Activated T-helper 1 cell treated with anti-CD3 and anti-CD28 coated beads, Interleukin-2, amount 50 U/mL, for 16 hours (primary cell): ENCODE results near the gene MEF2A.

ENCODE experiments used
- DNase-seq, 2 donors: peaks; one replicate each; pipeline ENCODE4 v3.0.0-alpha.2; 2020; ENCODE audit warnings: low read depth in 1 of 2, low spot score in 1 of 2

MEF2A gene

DNA sequence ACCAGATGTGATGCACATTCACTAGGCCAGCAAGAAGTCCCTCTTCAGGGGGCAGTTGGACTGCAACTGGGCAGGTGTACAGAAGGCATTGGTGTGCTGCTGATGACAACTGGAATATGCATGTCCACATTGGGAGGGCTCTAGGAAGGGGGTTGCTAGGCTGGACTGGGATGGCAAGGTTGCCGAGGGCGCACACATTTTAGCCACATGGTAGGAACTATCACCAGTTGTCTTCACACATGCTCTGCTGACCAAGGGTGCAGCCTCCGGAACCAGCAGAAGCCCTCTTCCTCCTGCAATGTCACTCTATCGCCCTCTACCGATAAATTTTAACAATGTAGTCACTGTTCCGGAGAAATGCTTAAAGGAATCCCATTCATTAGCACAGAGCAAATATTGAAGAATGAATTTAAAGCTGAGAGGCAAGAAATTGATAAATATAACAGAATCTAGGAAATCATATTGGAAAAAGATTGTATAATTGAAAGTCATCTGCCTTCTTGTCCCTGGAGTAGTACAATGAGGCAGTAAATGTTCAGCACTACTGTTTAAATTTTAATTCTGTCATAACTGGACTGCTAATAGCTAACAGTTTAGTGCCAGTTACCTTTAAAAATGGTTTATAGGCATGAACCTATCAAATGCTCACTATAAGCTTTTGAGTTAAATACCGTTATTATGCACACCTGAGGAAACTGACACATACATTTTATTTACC is 190.1 kb downstream of the MEF2A start:
- no peak for DNase-seq

DNA sequence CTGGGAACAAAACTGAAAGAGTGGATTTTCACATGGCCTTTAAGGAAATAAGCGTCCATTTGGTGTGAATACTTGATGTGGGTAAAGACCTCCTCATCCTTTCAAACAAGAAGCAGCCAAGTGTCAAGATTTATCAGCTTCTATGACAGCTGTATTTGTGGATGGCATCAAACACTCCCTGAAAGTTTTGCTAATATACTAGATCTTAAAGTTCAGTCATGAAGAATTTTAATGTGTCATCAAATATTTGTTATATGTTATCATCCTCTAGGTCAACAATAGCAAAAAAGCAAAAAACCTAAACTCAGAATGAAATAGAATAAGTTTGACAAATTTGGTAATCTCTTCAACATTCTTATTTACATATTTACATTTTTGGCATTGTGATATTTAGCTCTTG is 196.5 kb downstream of the MEF2A start:
- no peak for DNase-seq

DNA sequence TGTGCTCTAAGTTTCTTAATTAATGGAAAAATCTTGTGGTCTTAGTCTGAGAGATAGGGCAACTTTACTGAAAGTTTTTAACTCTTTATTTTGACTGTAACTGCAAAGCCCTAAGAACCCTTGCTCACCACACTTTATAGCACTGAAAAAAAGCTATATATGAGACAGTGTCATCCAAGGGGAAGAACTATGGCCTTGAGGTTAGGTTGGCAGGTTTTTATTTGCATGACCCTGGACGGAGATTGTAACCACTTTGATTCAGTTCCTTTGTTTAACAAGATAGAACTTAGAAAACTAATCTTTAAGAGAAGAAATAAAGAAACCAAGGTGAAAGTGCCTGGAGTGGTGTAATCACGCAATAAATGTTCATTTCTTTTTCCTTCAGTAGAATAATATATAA is 198.0 kb downstream of the MEF2A start:
- no peak for DNase-seq

DNA sequence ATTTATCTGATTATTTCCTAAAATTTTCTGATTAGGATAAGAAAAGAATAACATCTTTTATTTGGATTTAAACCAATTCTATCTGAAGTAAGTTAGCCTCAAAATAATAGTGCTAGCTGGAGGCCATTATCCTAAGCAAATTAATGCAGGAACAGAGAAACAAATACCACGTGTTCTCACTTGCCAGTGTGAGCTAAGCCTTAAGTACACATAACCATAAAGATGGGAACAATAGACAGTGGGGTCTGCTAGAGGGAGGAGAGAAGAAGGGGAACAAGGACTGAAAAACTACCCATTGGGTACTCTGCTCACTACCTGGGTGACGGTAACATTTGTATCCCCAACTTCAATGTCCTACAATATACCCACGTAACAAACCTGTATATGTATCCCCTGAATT is 198.7 kb downstream of the MEF2A start:
- DNase-seq, result no peak
